Fibroblast of mammary gland (primary cell): ENCODE measurements around the gene CERK.
"Not testable (repeated sequence)": the region's sequence is repeated elsewhere in the genome, so short reads cannot be mapped to it uniquely, and the experiment has no call there.

Source experiments
- DNase-seq: peaks from one replicate; pipeline ENCODE4 v3.0.0-alpha.2; 2010; ENCODE audit warnings: low read depth
- H3K4me3 ChIP-seq: 2 replicates; pipeline ENCODE4 v1.5.1; 2011; ENCODE audit warnings: low read depth, mild to moderate bottlenecking, low read length, moderate library complexity; ENCODE audit not compliant: control insufficient read depth
- CTCF ChIP-seq: conservative IDR thresholded peaks from 2 replicates; pipeline ENCODE4 v1.5.1; 2011; ENCODE audit warnings: low read depth, low read length, inconsistent platforms; ENCODE audit not compliant: control insufficient read depth, insufficient read depth

CERK gene

GRCh38 chr22:46636221-46637002, 101.6 kb downstream of the CERK start:
- no peak for TF ChIP-seq CTCF
- no peak overlapping the region for H3K4me3 ChIP-seq
- DNase-seq, result no peak

- no peak for TF ChIP-seq CTCF
- no peak for DNase-seq
- H3K4me3 ChIP-seq, result no peak overlapping the region
These were observed 102.3 kb downstream of the CERK start for GRCh38 chr22:46635756-46636155.

- H3K4me3 ChIP-seq, DNase-seq: not testable (repeated sequence)
These were observed 102.9 kb downstream of the CERK start for GRCh38 chr22:46634973-46635685.
